Lower leg skin (tissue), 4 donors: ENCODE results near the gene C1orf159. TPM values are rescaled to one million over a fixed set of nuclear protein-coding genes. Genes with fewer than 3 reads are reported as not detected.

ENCODE experiments used
- DNase-seq, 2 donors: peaks; one replicate each; pipeline ENCODE4 v3.0.0-alpha.2; 2019; ENCODE audit warnings: low spot score in 2 of 2
- H3K4me3 ChIP-seq: fragments of 200-600 bp; sonication (generic); 2 replicates; pipeline ENCODE4 v1.5.1; 2017; ENCODE audit warnings: mild to moderate bottlenecking, low read depth; ENCODE audit not compliant: poor library complexity, severe bottlenecking
- CTCF ChIP-seq, 3 donors: fragments of 450-650 bp; IDR thresholded peaks; one replicate each; pipeline ENCODE4 v1.5.1; 2016; ENCODE audit warnings: antibody characterized with exemption in 3 of 3, mild to moderate bottlenecking in 3 of 3, moderate library complexity in 2 of 3
- POLR2A ChIP-seq, 2 donors: fragments of 450-650 bp; IDR thresholded peaks; one replicate each; pipeline ENCODE4 v1.6.1; 2016 to 2017; ENCODE audit warnings: antibody characterized with exemption in 2 of 2, mild to moderate bottlenecking in 1 of 2, moderate library complexity in 1 of 2
- WGBS, 2 donors: methylation state at CpG; one replicate each; pipeline ENCODE4 v1.1.5; 2018; 5-methylcytosine and 5-hydroxymethylcytosine counted together
- intact Hi-C: fragments of 100-400 bp; cut with DNase I; formaldehyde crosslinking; loops from one replicate; pipeline ENCODE4 v1.15.0; 2023; ENCODE audit warnings: low total_unique reads
- total RNA-seq, 4 donors: library from RNA; depleted of rRNA; stranded (reverse); fragments of >200 nt; gene quantifications; one replicate each; pipeline ENCODE4 v1.1.0, GENCODE V29; 2016

Gene C1orf159
- total RNA-seq, 4 donors from 2014 or later, result 16.1 to 36.0 (median 21.5) TPM

DNA sequence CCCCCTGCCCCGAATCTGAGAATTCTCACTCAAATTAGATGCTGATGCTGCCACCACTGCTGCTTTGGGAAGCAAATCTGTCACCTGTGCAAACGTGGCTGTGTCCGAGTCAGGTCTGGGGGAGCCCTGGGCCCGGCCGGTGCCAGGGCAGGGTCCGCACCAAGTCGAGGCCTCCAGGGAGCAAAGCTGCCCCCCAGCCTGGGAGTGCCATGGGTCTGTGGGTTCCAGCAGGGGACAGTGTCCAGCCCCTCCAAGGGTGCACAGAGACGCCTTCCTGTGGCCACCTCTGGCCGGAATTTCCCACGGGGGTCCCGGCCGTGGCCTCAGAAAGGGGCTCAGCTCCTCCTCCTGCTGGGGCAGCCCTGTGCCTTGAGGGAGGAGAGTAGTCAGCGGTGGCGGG lies 30.1 kb upstream of the C1orf159 start:
- no peak overlapping the region for H3K4me3 ChIP-seq
- no peak for DNase-seq
- intact Hi-C loops, result no loop called here
- WGBS, 2 donors, result 80% methylated on average over 7 to 14 of the region's 14 CpGs
- TF ChIP-seq CTCF (IDR thresholded peaks at IDR 0.05) (no peak), POLR2A (IDR thresholded peaks at IDR 0.05) (no peak)

DNA sequence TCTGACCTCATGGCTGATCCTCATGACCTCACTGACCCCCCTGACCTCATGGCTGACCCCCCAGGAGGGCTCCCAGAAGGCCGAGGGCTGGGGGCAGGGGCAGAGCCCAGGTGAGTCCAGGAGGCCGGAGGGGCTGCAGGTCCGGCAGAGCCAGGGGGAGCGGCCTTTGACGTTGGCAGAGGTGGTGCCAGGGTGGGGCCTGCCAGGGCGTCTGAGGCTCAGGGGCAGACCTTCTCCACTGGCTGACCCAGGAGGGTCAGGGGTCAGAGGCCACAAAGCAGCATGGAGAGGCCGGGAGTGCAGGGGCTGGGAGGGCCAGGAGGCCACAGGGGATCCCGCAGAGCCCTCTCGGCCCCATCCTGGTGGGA lies 29.6 kb upstream of the C1orf159 start:
- TF ChIP-seq POLR2A (IDR thresholded peaks at IDR 0.05) (no peak), CTCF (IDR thresholded peaks at IDR 0.05) (no peak)
- intact Hi-C loops, result no loop called here
- no peak overlapping the region for H3K4me3 ChIP-seq
- 76 to 82% methylated on average over 3 to 8 of the region's 9 CpGs for WGBS, 2 donors
- DNase-seq, result no peak

- DNase-seq, result no peak
- intact Hi-C loops, result no loop called here
- no peak overlapping the region for H3K4me3 ChIP-seq
- TF ChIP-seq POLR2A (IDR thresholded peaks at IDR 0.05) (no peak), CTCF (IDR thresholded peaks at IDR 0.05) (no peak)
- 39 to 56% methylated on average over 31 to 32 of the region's 32 CpGs for WGBS, 2 donors
Observed at GRCh38 chr1:1144843-1145546, 29.1 kb upstream of the C1orf159 start.

DNA sequence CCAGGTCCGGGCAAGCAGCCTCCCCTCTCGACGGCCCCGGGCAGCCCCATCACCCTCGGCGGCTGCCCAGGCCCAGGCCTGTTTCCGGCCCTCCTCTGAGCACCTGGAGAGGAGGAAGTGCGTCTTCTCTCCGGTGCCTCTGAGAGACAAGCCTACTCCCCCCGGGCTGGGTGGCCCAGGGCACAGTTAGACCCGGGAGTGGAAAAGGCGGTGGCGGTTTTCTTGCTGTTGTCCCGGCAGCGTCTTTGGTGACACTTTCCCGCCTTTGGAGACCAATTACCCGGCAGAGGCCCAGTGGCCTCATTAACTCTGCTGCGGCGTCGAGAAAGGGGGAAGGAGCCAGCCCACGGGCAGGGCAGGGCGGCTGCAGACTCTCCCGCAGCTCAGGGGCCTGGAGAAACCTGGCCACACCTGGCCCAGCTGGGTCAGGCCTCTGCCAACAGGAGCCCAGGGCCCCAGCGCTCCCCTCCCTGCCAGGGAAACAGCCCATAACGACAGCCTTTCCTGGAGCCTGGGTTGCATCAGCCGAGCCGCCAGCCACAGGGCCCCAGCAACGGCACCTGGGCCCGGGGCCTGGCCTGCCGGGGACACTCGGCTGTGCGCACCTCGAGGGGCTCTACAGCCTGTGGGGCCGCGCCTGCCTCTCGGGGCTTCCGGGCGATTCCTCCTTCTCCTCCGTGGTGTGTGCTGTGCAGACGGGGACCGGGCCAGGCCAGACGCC lies 28.4 kb upstream of the C1orf159 start:
- H3K4me3 ChIP-seq, result no peak overlapping the region
- no peak for DNase-seq
- WGBS, 2 donors, result 22 to 29% methylated on average over 36 to 40 of the region's 42 CpGs
- TF ChIP-seq POLR2A (IDR thresholded peaks at IDR 0.05), result no peak
- TF ChIP-seq CTCF (IDR thresholded peaks at IDR 0.05), result no peak
- intact Hi-C loops, result no loop called here

- H3K4me3 ChIP-seq, result no peak overlapping the region
- 66 to 67% methylated on average over 12 to 14 of the region's 14 CpGs for WGBS, 2 donors
- DNase-seq, result no peak
- TF ChIP-seq POLR2A (IDR thresholded peaks at IDR 0.05) (no peak), CTCF (IDR thresholded peaks at IDR 0.05) (no peak)
- intact Hi-C loops, result no loop called here
Observed at GRCh38 chr1:1143636-1144035, 27.7 kb upstream of the C1orf159 start.
